Aorta (tissue), 5 donors: Measurements from ENCODE around the gene EFNA4. TPM values are rescaled to one million over a fixed set of nuclear protein-coding genes. Genes with fewer than 3 reads are reported as not detected.

Experiments used
- ATAC-seq: fragments of 200-7000 bp; cut with Tn5 transposase; one replicate; pipeline ENCODE4 v1.9.1; 2022; ENCODE audit warnings: moderate library complexity; ENCODE audit not compliant: low FRiP score
- DNase-seq, 2 donors: peaks; one replicate each; pipeline ENCODE4 v3.0.0-alpha.2; 2020
- H3K27ac ChIP-seq, 2 donors: one replicate each; pipeline ENCODE4 v1.5.1; 2013; ENCODE audit warnings: low read length in 2 of 2, mild to moderate bottlenecking in 2 of 2, moderate library complexity in 2 of 2, control low read depth in 1 of 2, inconsistent platforms in 1 of 2, low read depth in 1 of 2
- H3K27me3 ChIP-seq, 2 donors: one replicate each; pipeline ENCODE4 v1.6.1; 2013; ENCODE audit warnings: control low read depth in 1 of 2, low read length in 1 of 2, mild to moderate bottlenecking in 1 of 2, moderate library complexity in 1 of 2; ENCODE audit not compliant: insufficient read depth in 2 of 2, control insufficient read depth in 1 of 2
- H3K36me3 ChIP-seq, 2 donors: one replicate each; pipeline ENCODE4 v1.6.1; 2013; ENCODE audit warnings: control low read depth in 1 of 2, low read length in 1 of 2, mild to moderate bottlenecking in 1 of 2; ENCODE audit not compliant: insufficient read depth in 2 of 2, control insufficient read depth in 1 of 2
- H3K4me1 ChIP-seq, 2 donors: one replicate each; pipeline ENCODE4 v1.6.1; 2013; ENCODE audit warnings: low read length in 2 of 2, control low read depth in 1 of 2, mild to moderate bottlenecking in 1 of 2, moderate library complexity in 1 of 2; ENCODE audit not compliant: insufficient read depth in 2 of 2, control insufficient read depth in 1 of 2
- H3K4me3 ChIP-seq, 2 donors: one replicate each; pipeline ENCODE4 v1.5.1; 2013; ENCODE audit warnings: low read length in 2 of 2, control low read depth in 1 of 2, mild to moderate bottlenecking in 1 of 2
- H3K9me3 ChIP-seq: one replicate; pipeline ENCODE4 v1.6.1; 2013; ENCODE audit warnings: mild to moderate bottlenecking, low read length; ENCODE audit not compliant: control insufficient read depth
- WGBS, 2 donors: extraction: QIAGEN DNeasy Blood & Tissue Kit; methylation state at CpG; one replicate each; pipeline ENCODE4 v1.1.7; 2013; 5-methylcytosine and 5-hydroxymethylcytosine counted together
- intact Hi-C, 2 donors: fragments of 100-400 bp; cut with DNase I; formaldehyde crosslinking; loops; one replicate each; pipeline versions ENCODE4 v1.14.2 to v1.15.0; 2022
- polyA plus RNA-seq, 2 donors: library from polyadenylated mRNA; stranded (reverse); fragments of 200-250 nt; gene quantifications; one replicate each; pipeline ENCODE4 v1.2.3, GENCODE V29; 2013
- total RNA-seq, 2 donors: library from RNA; stranded (reverse); fragmentation: NEBNext Ultra II Directional; extraction: Animal tissue kit (Norgen Biotek cat#: 25700); gene quantifications; one replicate each; pipeline ENCODE4 v1.2.1, GENCODE V29; 2021
- donor health status: healthy with polysubstance abuse.
- donor health status: Bipolar disorder and iron deficiency.
- donor health status: DM: no; HTN: no; CAD: no.
- donor health status: DM: no; HTN: no; CAD: no.
- donor health status: DM: yes; HTN: yes; CAD: no.

EFNA4 gene
- total and polyA plus RNA-seq, 4 donors, result 3.0 to 5.7 (median 4.0) TPM

DNA sequence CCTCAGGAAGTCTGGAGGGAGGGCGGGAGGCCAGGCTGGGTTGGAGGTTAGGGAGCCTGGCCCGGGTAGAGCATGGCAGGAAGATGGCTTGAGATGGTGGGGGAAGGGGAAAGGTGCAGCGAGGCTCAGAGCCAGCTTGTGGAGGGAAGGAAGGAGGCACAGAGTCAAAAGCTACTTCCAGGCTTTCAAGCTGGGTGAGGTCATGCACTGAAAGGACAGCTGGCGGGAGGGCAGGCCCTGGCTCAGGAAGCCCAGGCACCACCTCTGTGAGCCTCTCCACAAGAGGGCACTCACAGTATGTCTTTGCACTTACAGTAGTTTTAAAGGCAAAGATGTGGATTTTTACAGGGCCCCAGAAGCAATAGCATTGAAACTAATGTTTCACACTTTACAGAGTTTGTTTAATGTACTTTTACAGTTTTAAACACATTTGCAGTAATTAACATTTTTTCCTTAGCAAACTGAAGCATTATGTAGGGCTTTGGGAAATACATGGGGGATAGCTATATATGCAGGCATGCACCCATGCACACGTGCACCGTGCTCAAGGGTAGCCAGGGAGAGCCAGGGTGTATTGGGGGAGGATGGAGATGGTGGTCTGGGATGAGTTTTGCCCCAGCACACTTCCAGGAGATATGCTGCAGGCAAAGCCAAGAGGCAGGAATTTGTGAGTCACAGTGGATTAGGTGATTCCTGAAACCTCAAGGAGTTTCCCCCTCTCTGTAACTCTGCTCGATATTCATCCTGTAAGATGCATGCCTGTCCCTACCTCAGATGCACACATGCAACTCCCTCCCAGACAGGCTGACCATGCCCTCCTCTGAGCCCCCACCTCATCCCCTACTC, 18.5 kb upstream of the EFNA4 start:
- no peaks in the 10 kb centered on the region for H3K9me3 ChIP-seq
- H3K36me3 ChIP-seq, result no peaks in the 10 kb centered on the region
- WGBS, 2 donors, result 46 to 47% methylated on average over 7 of the region's 7 CpGs
- no peak overlapping the region for H3K27ac ChIP-seq
- intact Hi-C loops, result loop anchor here (2.0 to 5.0 kb wide), 2 partner anchors 37 to 40 kb away; no protein-coding TSS in a partner anchor
- H3K4me3 ChIP-seq, result no peak overlapping the region
- DNase-seq (peak; percentile 88 to 89), ATAC-seq (peak; percentile 90)
- H3K4me1 ChIP-seq, result no peaks in the 10 kb centered on the region
- no peaks in the 10 kb centered on the region for H3K27me3 ChIP-seq

- Histone ChIP-seq H3K27ac (no peak overlapping the region), H3K9me3 (no peaks in the 10 kb centered on the region), H3K36me3 (no peaks in the 10 kb centered on the region), H3K27me3 (no peaks in the 10 kb centered on the region), H3K4me3 (no peak overlapping the region), H3K4me1 (no peaks in the 10 kb centered on the region)
- ATAC-seq, result no peak
- no peak for DNase-seq
- intact Hi-C loops, result loop anchor here in 1 of 2 donors (5.0 kb wide), 1 partner anchor 34 kb away; no protein-coding TSS in a partner anchor
- WGBS, 2 donors, result 91 to 94% methylated on average over 8 of the region's 8 CpGs
These were observed 14.8 kb upstream of the EFNA4 start for GRCh38 chr1:155048449-155049334.

DNA sequence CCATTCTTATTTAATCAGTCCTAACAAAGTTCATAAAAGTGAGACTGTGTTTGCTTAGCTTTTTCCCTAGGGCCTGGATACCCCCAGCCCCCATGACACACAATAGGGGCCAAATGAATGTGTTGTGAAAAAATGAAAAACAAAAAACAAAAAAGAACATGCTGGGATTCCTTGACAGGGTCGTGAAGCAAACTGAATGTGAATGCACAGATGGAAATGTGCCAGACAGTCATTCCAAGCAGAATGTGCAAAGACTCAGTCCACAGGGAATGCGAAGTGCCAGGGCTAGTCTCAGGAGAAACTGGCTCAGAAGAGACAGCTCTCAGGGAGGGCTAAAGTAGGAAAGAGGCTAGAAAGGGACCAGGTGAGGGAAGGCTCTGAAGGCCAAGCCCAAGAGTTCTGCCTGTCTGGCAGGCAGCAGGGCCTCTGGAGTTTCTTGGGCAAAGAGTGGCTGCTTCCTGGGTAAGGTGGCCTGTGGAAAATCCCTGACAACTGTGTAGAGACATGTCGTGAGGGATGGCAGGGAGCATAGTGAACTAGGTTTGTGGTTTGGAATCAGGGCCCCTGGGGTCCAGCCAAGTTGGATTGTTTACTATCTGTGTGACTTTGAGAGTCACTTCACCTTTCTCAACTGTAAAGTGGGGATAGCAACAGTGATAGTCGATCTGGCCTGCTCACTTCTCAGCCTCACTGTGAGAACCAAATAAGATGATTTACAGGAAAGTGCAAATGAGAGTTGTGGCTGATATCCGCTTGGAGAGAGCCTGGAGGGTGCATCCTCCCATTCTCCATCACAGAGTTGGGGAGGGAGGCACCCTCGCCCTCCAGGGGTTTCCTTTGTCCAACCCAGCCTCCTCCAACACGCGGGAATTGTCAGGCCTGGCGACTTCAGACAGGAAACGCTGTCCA, 13.6 kb upstream of the EFNA4 start:
- Histone ChIP-seq H3K9me3 (no peaks in the 10 kb centered on the region), H3K27me3 (no peaks in the 10 kb centered on the region), H3K4me3 (no peak overlapping the region), H3K4me1 (no peaks in the 10 kb centered on the region), H3K27ac (peak overlapping the region in 1 of 2 donors; percentile 65), H3K36me3 (no peaks in the 10 kb centered on the region)
- WGBS, 2 donors, result 13 to 17% methylated on average over 10 of the region's 10 CpGs
- DNase-seq (no peak), ATAC-seq (no peak)
- intact Hi-C loops, result loop anchor here in 1 of 2 donors (5.0 kb wide), 1 partner anchor 32 kb away; no protein-coding TSS in a partner anchor

DNA sequence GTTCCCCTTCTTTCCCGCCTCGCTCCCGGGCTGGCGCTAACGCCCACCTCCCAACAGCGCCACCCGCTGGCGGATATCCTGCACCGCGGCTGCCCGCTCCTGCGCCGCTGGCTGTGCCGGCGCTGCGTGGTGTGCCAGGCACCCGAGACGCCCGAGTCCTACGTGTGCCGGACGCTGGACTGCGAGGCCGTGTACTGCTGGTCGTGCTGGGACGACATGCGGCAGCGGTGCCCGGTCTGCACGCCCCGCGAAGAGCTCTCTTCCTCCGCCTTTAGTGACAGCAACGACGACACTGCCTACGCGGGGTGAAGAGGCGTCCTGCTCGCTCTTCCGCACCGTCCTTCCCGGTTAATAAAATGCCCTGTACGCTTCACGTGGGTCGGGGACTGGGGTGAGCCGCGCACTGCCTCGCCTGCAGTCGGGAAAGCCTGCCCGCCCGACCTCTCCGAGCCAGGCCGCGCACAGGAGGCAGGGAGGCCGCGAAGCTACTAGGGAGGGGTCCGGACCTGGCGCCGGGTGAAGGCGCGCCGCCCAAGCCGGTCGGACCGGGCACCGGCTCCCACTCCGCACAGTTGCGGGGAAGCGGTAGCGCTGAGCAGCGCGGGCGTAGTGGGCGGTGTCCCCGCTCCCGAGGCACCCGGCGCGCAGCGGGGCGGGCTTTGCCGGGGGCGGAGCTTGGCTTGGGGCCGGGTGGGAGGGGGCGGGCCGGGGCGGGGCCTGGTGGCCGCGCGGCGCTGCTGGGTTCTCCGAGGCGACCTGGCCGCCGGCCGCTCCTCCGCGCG, 12.8 kb upstream of the EFNA4 start, which contains the start of gene ADAM15:
ADAM15 (plus strand) TSS at position 757 of the 782 bp plus-strand sequence. CDS start 71 bp downstream, outside the sequence.
- H3K36me3 ChIP-seq, result no peaks in the 10 kb centered on the region
- peak within 1 kb of the TSS; percentile 44 to 67 for H3K4me3 ChIP-seq
- DNase-seq, result peak; percentile 93 to 96
- peak; percentile 92 for ATAC-seq
- intact Hi-C loops, result no loop called here
- H3K4me1 ChIP-seq, result no peaks in the 10 kb centered on the region
- WGBS, 2 donors, result 1% methylated on average over 81 to 99 of the region's 99 CpGs
- H3K27me3 ChIP-seq, result no peaks in the 10 kb centered on the region
- H3K9me3 ChIP-seq, result no peaks in the 10 kb centered on the region
- peak within 1 kb of the TSS in 1 of 2 donors; percentile 65 for H3K27ac ChIP-seq

- Histone ChIP-seq H3K36me3 (no peaks in the 10 kb centered on the region), H3K9me3 (no peaks in the 10 kb centered on the region), H3K4me3 (peak overlapping the region; percentile 44 to 67), H3K27ac (peak overlapping the region in 1 of 2 donors; percentile 53), H3K4me1 (no peaks in the 10 kb centered on the region), H3K27me3 (no peaks in the 10 kb centered on the region)
- WGBS, 2 donors, result 0 to 1% methylated on average over 29 to 31 of the region's 31 CpGs
- ATAC-seq, result peak; percentile 21
- DNase-seq, result peak in 1 of 2 donors; percentile 80
- intact Hi-C loops, result no loop called here
These were observed 12.2 kb upstream of the EFNA4 start for GRCh38 chr1:155051342-155051776.

DNA sequence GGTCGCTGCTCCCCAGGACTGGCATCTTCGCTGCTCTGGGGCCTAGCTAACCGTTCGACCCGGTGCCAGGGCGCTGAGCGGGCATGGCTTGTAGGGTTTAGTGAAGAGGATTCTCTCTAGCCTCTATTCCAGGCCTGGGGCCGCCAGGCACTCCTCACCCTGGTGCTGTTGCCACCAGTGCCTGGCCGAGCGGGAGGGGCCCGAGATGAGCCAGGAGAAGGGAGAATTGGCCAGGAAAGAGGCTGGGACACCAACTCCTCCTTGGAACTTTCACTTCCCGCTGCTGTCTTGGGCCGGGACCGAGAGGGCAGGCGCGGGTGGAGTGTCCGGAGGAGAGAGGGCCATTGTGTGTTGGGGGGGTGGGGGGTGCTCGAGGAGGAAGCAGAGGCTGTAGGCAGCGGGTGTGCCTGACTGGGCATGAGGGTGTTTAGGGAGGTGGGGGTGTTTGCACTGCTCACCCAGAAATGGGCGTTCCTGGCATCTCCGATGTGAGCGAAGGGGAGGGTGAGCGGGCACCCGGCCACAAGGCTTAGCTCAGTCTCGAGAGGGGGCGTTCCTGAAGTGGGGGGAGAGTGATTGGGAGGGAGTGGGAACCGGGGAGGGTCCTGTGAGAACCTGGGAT, 11.7 kb upstream of the EFNA4 start:
- intact Hi-C loops, result no loop called here

More for the DNA sequence above, 11.7 kb upstream of the EFNA4 start:
- Histone ChIP-seq H3K27ac (peak overlapping the region in 1 of 2 donors; percentile 53), H3K27me3 (no peaks in the 10 kb centered on the region), H3K4me3 (peak overlapping the region; percentile 44 to 67), H3K9me3 (no peaks in the 10 kb centered on the region), H3K36me3 (no peaks in the 10 kb centered on the region), H3K4me1 (no peaks in the 10 kb centered on the region)
- DNase-seq, result peak; percentile 77 to 89
- 1 to 2% methylated on average over 27 of the region's 27 CpGs for WGBS, 2 donors
- ATAC-seq, result peak; percentile 50
